Astrocyte (in vitro differentiated cells and primary cell): ENCODE measurements around the gene CIT. TPM values are rescaled to one million over a fixed set of nuclear protein-coding genes. Genes with fewer than 3 reads are reported as not detected.

Experiments used
- DNase-seq: peaks from one replicate; pipeline ENCODE4 v3.0.0-alpha.2; 2010; ENCODE audit warnings: low read depth
- FAIRE-seq: peaks from 2 replicates; lab custom pipeline; 2011; peaks lifted over from hg19 to GRCh38; lab: Jason Lieb, UNC
- H2AFZ ChIP-seq: 2 replicates; pipeline ENCODE4 v1.6.0; 2012; ENCODE audit warnings: low read depth, low read length, inconsistent platforms
- H3K27ac ChIP-seq: 2 replicates; pipeline ENCODE4 v1.5.1; 2011; ENCODE audit warnings: low read depth, low read length, inconsistent platforms
- H3K27me3 ChIP-seq: 2 replicates; pipeline ENCODE4 v1.6.0; 2011; ENCODE audit warnings: low read length, inconsistent platforms; ENCODE audit not compliant: insufficient read depth
- H3K36me3 ChIP-seq: 2 replicates; pipeline ENCODE4 v1.5.1; 2011; ENCODE audit warnings: low read length, inconsistent platforms; ENCODE audit not compliant: insufficient read depth
- H3K4me1 ChIP-seq: 2 replicates; pipeline ENCODE4 v1.5.1; 2011; ENCODE audit warnings: low read length, inconsistent platforms; ENCODE audit not compliant: insufficient read depth
- H3K4me2 ChIP-seq: 2 replicates; pipeline ENCODE4 v1.6.0; 2012; ENCODE audit warnings: low read length, inconsistent platforms
- H3K4me3 ChIP-seq: 2 replicates; pipeline ENCODE4 v1.5.1; 2011; ENCODE audit warnings: low read depth, mild to moderate bottlenecking, low read length, inconsistent platforms; ENCODE audit not compliant: insufficient read depth
- H3K79me2 ChIP-seq: 2 replicates; pipeline ENCODE4 v1.6.0; 2012; ENCODE audit warnings: mild to moderate bottlenecking, low read length, inconsistent platforms; ENCODE audit not compliant: insufficient read depth
- H3K9ac ChIP-seq: 2 replicates; pipeline ENCODE4 v1.6.0; 2012; ENCODE audit warnings: mild to moderate bottlenecking, low read length, inconsistent platforms
- H3K9me3 ChIP-seq: 2 replicates; pipeline ENCODE4 v1.5.1; 2012; ENCODE audit warnings: low read depth, mild to moderate bottlenecking, low read length, inconsistent platforms; ENCODE audit not compliant: insufficient read depth
- H4K20me1 ChIP-seq: 2 replicates; pipeline ENCODE4 v1.6.0; 2012; ENCODE audit warnings: low read length, inconsistent platforms; ENCODE audit not compliant: insufficient read depth
- H3K27ac Mint-ChIP-seq: one replicate; pipeline ENCODE4 v1.8.0; 2021; ENCODE audit warnings: mild to moderate bottlenecking, mixed read lengths; ENCODE audit not compliant: unreplicated experiment
- H3K27me3 Mint-ChIP-seq: one replicate; pipeline ENCODE4 v1.8.0; 2021; ENCODE audit warnings: low read depth, mixed read lengths; ENCODE audit not compliant: unreplicated experiment
- H3K36me3 Mint-ChIP-seq: one replicate; pipeline ENCODE4 v1.8.0; 2021; ENCODE audit warnings: low read depth, mixed read lengths; ENCODE audit not compliant: unreplicated experiment
- H3K4me1 Mint-ChIP-seq: one replicate; pipeline ENCODE4 v1.8.0; 2021; ENCODE audit warnings: low read depth, mixed read lengths; ENCODE audit not compliant: unreplicated experiment
- H3K4me3 Mint-ChIP-seq: one replicate; pipeline ENCODE4 v1.8.0; 2021; ENCODE audit warnings: mild to moderate bottlenecking, moderate library complexity, mixed read lengths; ENCODE audit not compliant: unreplicated experiment
- H3K9me3 Mint-ChIP-seq: one replicate; pipeline ENCODE4 v1.8.0; 2021; ENCODE audit warnings: mild to moderate bottlenecking, mixed read lengths; ENCODE audit not compliant: unreplicated experiment
- EZH2 ChIP-seq: IDR thresholded peaks from 2 replicates; pipeline ENCODE4 v1.6.1; 2012; ENCODE audit warnings: mild to moderate bottlenecking, low read length, inconsistent platforms; ENCODE audit not compliant: insufficient read depth
- total RNA-seq: library from RNA; stranded (reverse); gene quantifications from 2 replicates; pipeline ENCODE4 v1.2.1, GENCODE V29; 2021
- TF ChIP-seq, protein P1 (sequence below): IDR thresholded peaks from 2 replicates; pipeline ENCODE4 v1.5.1; 2011; ENCODE audit warnings: low read depth, mild to moderate bottlenecking, inconsistent platforms, low read length, moderate library complexity; ENCODE audit not compliant: insufficient read depth

CIT gene
- total RNA-seq, 1 donor from 2014 or later: 4.5 TPM

DNA sequence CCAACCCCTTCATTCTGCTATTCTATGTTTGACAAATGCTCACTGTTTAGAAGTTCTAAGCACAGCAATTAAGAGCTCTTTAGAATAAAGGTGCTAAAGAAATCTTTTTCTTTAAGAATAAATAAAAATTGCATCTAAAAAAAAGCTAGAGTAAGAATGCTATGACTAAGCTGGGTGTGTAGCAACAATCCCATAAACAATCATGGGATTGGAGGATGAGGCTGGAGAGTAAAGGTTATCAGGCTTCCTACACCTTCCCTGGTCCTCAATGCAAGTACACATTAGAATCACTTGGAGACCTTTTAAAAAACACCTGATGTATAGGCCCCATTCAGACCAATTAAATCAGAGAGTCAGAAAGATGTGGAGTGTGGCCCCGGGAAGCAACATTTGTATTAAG, 88.3 kb downstream of the CIT start:
- Mint-ChIP-seq H3K27me3 (no peaks in the 10 kb centered on the region), H3K36me3 (peaks cover 4% of the 10 kb centered on the region), H3K4me3 (no peak overlapping the region), H3K4me1 (no peaks in the 10 kb centered on the region), H3K27ac (no peak overlapping the region), H3K9me3 (peaks cover 7% of the 10 kb centered on the region)
- no peak overlapping the region for H3K4me3 ChIP-seq
- FAIRE-seq (no peak), DNase-seq (no peak)
- H4K20me1 ChIP-seq: no peaks in the 10 kb centered on the region
- H3K4me2 ChIP-seq: no peak overlapping the region
- no peaks in the 10 kb centered on the region for H3K9me3 ChIP-seq
- no peak overlapping the region for H2AFZ ChIP-seq
- H3K79me2 ChIP-seq: peaks cover 5% of the 10 kb centered on the region
- no peak overlapping the region for H3K27ac ChIP-seq
- no peak for TF ChIP-seq EZH2
- TF ChIP-seq, protein P1, sequence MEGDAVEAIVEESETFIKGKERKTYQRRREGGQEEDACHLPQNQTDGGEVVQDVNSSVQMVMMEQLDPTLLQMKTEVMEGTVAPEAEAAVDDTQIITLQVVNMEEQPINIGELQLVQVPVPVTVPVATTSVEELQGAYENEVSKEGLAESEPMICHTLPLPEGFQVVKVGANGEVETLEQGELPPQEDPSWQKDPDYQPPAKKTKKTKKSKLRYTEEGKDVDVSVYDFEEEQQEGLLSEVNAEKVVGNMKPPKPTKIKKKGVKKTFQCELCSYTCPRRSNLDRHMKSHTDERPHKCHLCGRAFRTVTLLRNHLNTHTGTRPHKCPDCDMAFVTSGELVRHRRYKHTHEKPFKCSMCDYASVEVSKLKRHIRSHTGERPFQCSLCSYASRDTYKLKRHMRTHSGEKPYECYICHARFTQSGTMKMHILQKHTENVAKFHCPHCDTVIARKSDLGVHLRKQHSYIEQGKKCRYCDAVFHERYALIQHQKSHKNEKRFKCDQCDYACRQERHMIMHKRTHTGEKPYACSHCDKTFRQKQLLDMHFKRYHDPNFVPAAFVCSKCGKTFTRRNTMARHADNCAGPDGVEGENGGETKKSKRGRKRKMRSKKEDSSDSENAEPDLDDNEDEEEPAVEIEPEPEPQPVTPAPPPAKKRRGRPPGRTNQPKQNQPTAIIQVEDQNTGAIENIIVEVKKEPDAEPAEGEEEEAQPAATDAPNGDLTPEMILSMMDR: no peak
- H3K36me3 ChIP-seq: peaks cover 5% of the 10 kb centered on the region
- H3K4me1 ChIP-seq: no peaks in the 10 kb centered on the region
- no peak overlapping the region for H3K9ac ChIP-seq
- no peaks in the 10 kb centered on the region for H3K27me3 ChIP-seq

DNA sequence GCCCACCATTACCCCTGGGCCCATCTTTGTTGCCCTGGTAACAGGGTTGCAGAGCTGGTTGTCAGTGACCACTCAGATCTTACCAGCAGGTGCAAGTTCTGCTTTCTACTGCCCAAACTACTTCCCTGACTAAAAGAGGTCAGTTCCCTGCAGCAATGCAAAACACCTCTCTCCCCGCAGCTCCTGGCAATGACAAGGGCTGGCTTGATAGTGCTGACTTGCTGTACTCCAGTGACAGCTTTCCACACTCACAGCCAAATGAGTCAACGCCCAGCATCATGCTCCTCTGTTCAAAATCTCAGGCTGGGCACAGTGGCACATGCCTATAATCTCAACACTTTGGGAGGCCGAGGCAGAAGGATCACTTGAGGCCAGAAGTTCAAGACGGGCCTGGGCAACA, 90.6 kb downstream of the CIT start:
- H3K4me3 Mint-ChIP-seq: no peak overlapping the region
- peaks cover 7% of the 10 kb centered on the region for H3K9me3 Mint-ChIP-seq
- no peaks in the 10 kb centered on the region for H3K27me3 Mint-ChIP-seq
- FAIRE-seq (no peak), DNase-seq (no peak)
- no peak overlapping the region for H3K27ac ChIP-seq
- H4K20me1 ChIP-seq: no peaks in the 10 kb centered on the region
- H3K4me3 ChIP-seq: no peak overlapping the region
- no peak overlapping the region for H3K4me2 ChIP-seq
- H3K9ac ChIP-seq: no peak overlapping the region
- H3K36me3 Mint-ChIP-seq: peaks cover 4% of the 10 kb centered on the region
- no peaks in the 10 kb centered on the region for H3K4me1 ChIP-seq
- H3K4me1 Mint-ChIP-seq: no peaks in the 10 kb centered on the region
- H3K27ac Mint-ChIP-seq: no peak overlapping the region
- H3K36me3 ChIP-seq: peaks cover 9% of the 10 kb centered on the region
- TF ChIP-seq, protein P1: no peak
- no peak for TF ChIP-seq EZH2
- peaks cover 5% of the 10 kb centered on the region for H3K79me2 ChIP-seq
- H3K9me3 ChIP-seq: no peaks in the 10 kb centered on the region
- no peaks in the 10 kb centered on the region for H3K27me3 ChIP-seq
- no peak overlapping the region for H2AFZ ChIP-seq

DNA sequence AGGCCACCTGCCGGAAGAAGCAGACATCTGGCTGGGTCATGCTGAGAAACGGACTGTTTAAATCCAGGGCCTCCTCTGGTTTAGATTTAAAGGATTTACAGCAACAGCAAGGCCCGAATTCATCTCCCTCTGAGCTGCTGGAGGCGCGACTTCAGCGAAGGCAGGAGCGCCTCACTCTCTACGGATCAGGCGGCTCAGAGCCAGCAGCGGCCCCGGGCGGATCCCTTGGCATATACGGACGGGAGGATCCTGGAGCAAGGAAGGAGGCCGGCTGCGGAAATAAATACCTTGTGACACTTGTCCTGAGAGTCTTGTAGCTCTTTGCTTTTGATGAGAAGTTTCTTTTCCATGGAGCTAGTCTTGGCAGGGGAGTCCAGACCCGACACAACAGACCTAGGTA, 92.4 kb downstream of the CIT start:
- no peak overlapping the region for H3K4me3 ChIP-seq
- no peak for FAIRE-seq

More for the DNA sequence above, 92.4 kb downstream of the CIT start:
- Mint-ChIP-seq H3K27ac (no peak overlapping the region), H3K36me3 (peaks cover 4% of the 10 kb centered on the region), H3K27me3 (no peaks in the 10 kb centered on the region), H3K4me3 (no peak overlapping the region), H3K9me3 (peaks cover 7% of the 10 kb centered on the region), H3K4me1 (no peaks in the 10 kb centered on the region)
- H3K9me3 ChIP-seq: no peaks in the 10 kb centered on the region
- no peak overlapping the region for H3K4me2 ChIP-seq
- no peaks in the 10 kb centered on the region for H4K20me1 ChIP-seq
- DNase-seq: no peak
- H3K27me3 ChIP-seq: no peaks in the 10 kb centered on the region
- peaks cover 5% of the 10 kb centered on the region for H3K79me2 ChIP-seq
- no peak overlapping the region for H3K9ac ChIP-seq
- H3K4me1 ChIP-seq: no peaks in the 10 kb centered on the region
- TF ChIP-seq, protein P1: no peak
- no peak for TF ChIP-seq EZH2
- peaks cover 9% of the 10 kb centered on the region for H3K36me3 ChIP-seq
- H2AFZ ChIP-seq: no peak overlapping the region
- H3K27ac ChIP-seq: no peak overlapping the region
